ENCODE results near the gene FXYD6. TPM values are rescaled to one million over a fixed set of nuclear protein-coding genes. Genes with fewer than 3 reads are reported as not detected.

The FXYD6 gene
- total and polyA plus RNA-seq, 4 experiments from 2014 or later = 0.15 TPM; not detected in 3

DNA sequence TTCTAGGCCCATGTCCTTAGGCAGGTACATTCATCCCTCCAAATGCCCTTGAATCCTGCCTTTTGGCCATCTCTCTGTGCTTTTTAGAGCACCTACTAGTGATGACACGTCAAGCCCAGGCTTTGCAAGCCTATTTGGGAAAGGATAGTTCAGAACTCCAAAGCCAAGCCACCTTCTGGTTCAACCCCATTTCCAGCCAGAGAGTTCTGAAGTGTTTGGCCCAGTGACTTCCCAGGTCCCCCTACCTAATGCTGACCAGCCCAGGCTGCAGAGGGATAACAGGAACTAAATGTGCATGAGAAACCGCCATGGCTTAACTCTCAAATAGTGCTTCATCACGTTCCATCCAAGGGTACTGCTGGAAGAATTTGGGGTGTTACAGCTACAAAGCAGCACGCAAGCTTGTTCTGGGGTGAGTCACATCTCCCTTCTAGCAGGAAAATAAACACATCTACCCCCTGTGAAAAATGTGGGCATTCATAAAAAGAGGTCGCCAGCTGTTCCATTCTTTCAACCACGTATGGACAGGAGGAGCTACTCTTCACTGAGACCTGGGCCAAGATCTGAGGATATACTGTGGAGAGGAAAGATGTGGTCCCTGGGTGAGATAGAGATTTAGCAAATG, 2.0 kb upstream of the FXYD6 start:
- H3K36me3 Mint-ChIP-seq = no peaks in the 10 kb centered on the region
- CTCF ChIA-PET (ENCODE audit: partially characterized antibody) = interaction anchor here (1.1 to 1.5 kb wide), 2 partner anchors 69 to 175 kb away, joined by 3 read pairs; no protein-coding TSS in a partner anchor
- H3K4me1 Mint-ChIP-seq = peaks cover 13 to 35% (median 24%) of the 10 kb centered on the region in 4 donors
- no peaks in the 10 kb centered on the region for H3K36me3 ChIP-seq (ENCODE audit: insufficient read depth, low read length)
- H3K27ac ChIP-seq (ENCODE audit: low read depth, low read length) = no peak overlapping the region
- no peak for DNase-seq
- peaks cover 45 to 55% of the 10 kb centered on the region in 2 donors for H3K27me3 Mint-ChIP-seq
- no peaks in the 10 kb centered on the region for H3K9me3 Mint-ChIP-seq
- H3K27ac Mint-ChIP-seq = peak overlapping the region in 1 of 7 donors; percentile 37
- no peak overlapping the region for H3K4me3 ChIP-seq (ENCODE audit: low read length in 2 of 2)
- H3K4me1 ChIP-seq (ENCODE audit: insufficient read depth, low read length) = peaks cover 28% of the 10 kb centered on the region
- POLR2A ChIA-PET (ENCODE audit: partially characterized antibody) = no interaction called here
- H3K4me3 Mint-ChIP-seq = no peak overlapping the region
- intact Hi-C loops (cut with micrococcal nuclease) = no loop called here
- no peaks in the 10 kb centered on the region for H3K9me3 ChIP-seq (ENCODE audit: control insufficient read depth in 1 of 2, low read length in 2 of 2)
- H3K27me3 ChIP-seq (ENCODE audit: insufficient read depth, low read length) = peaks cover 19% of the 10 kb centered on the region

DNA sequence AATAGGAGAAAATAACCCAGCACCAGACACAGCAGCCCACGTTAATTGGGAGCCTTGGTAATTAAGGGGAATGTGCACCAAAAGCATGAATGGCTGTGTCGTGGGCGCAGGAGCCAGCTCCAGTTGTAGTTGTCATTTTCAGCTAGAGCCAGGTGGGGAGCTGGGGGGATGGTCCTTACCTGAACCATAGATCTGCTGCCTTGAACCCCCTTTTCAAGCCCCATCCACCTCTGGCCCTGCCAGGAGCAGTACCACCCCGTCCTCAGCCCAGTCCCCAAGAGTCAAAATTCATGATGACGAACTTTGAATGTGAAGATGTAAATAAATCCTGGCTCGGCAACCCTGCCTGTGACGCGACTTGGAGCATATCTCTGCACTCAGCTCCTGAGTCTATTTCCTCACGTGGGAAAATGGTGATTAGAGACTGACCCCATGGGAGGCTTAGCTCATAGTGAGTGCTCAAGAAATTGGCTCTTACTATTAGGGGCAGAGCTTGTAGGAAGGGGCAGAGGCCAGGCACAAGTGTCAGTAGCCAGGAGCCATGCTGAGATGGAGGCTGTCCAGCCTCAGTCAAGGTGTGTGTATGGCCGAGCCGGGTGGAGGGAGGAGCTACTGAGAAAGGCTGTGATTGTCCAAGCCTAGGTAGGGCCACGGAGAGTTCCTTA, 794 bp upstream of the FXYD6 start:
- Histone ChIP-seq H3K27ac (ENCODE audit: low read depth, low read length) (no peak overlapping the region), H3K9me3 (ENCODE audit: control insufficient read depth in 1 of 2, low read length in 2 of 2) (no peaks in the 10 kb centered on the region), H3K36me3 (ENCODE audit: insufficient read depth, low read length) (no peaks in the 10 kb centered on the region), H3K27me3 (ENCODE audit: insufficient read depth, low read length) (peaks cover 25% of the 10 kb centered on the region), H3K4me3 (ENCODE audit: low read length in 2 of 2) (no peak overlapping the region), H3K4me1 (ENCODE audit: insufficient read depth, low read length) (peaks cover 37% of the 10 kb centered on the region)
- ChIA-PET POLR2A (ENCODE audit: partially characterized antibody) (interaction anchor here (0.8 kb wide), 1 partner anchor 125 kb away, joined by 3 read pairs; no protein-coding TSS in a partner anchor), CTCF (ENCODE audit: partially characterized antibody) (interaction anchor here (0.6 to 1.5 kb wide), 5 partner anchors 24 to 1447 kb away, joined by 3 read pairs; no protein-coding TSS in a partner anchor)
- no peaks in the 10 kb centered on the region for H3K9me3 Mint-ChIP-seq
- no peak overlapping the region for H3K27ac Mint-ChIP-seq
- peaks cover 48 to 59% of the 10 kb centered on the region in 2 donors for H3K27me3 Mint-ChIP-seq
- no peaks in the 10 kb centered on the region for H3K36me3 Mint-ChIP-seq
- DNase-seq = no peak
- intact Hi-C loops (cut with micrococcal nuclease) = no loop called here
- peak overlapping the region; percentile 71 to 82 (median 76) for H3K4me3 Mint-ChIP-seq
- peaks cover 16 to 45% (median 29%) of the 10 kb centered on the region in 4 donors for H3K4me1 Mint-ChIP-seq

DNA sequence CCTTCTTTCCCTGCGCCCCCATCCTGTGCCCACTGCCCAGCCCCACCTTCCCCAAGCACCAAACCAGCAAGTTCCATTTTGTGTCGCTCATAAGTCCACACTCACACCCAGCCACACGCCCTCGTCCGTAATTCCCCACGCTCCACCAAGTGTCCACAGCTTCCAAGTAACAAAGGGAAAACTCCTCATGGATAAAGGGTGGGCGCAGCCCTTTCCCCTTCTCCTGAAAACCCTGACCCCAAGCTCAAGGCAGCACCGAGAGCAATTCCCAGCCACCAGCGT, 458 bp downstream of the FXYD6 start:
- ChIA-PET POLR2A (ENCODE audit: partially characterized antibody) (interaction anchor here (0.6 to 0.7 kb wide), 2 partner anchors 169 to 362 kb away, joined by 3 read pairs; no protein-coding TSS in a partner anchor), CTCF (ENCODE audit: partially characterized antibody) (interaction anchor here (1.0 to 1.4 kb wide), 2 partner anchors 23 to 33 kb away, joined by 3 read pairs; no protein-coding TSS in a partner anchor)
- Histone ChIP-seq H3K4me3 (ENCODE audit: low read length in 2 of 2) (peak overlapping the region in 1 of 2 donors; percentile 53), H3K36me3 (ENCODE audit: insufficient read depth, low read length) (no peaks in the 10 kb centered on the region), H3K9me3 (ENCODE audit: control insufficient read depth in 1 of 2, low read length in 2 of 2) (no peaks in the 10 kb centered on the region), H3K27me3 (ENCODE audit: insufficient read depth, low read length) (peaks cover 25% of the 10 kb centered on the region), H3K4me1 (ENCODE audit: insufficient read depth, low read length) (peaks cover 37% of the 10 kb centered on the region), H3K27ac (ENCODE audit: low read depth, low read length) (no peak overlapping the region)
- H3K9me3 Mint-ChIP-seq = no peaks in the 10 kb centered on the region
- H3K27ac Mint-ChIP-seq = peak overlapping the region in 2 of 7 donors; percentile 39 to 52
- peaks cover 16 to 51% (median 29%) of the 10 kb centered on the region in 4 donors for H3K4me1 Mint-ChIP-seq
- DNase-seq = no peak
- peak overlapping the region; percentile 50 to 94 (median 88) for H3K4me3 Mint-ChIP-seq
- intact Hi-C loops (cut with micrococcal nuclease) = no loop called here
- H3K27me3 Mint-ChIP-seq = peaks cover 46 to 57% of the 10 kb centered on the region in 2 donors
- no peaks in the 10 kb centered on the region for H3K36me3 Mint-ChIP-seq

DNA sequence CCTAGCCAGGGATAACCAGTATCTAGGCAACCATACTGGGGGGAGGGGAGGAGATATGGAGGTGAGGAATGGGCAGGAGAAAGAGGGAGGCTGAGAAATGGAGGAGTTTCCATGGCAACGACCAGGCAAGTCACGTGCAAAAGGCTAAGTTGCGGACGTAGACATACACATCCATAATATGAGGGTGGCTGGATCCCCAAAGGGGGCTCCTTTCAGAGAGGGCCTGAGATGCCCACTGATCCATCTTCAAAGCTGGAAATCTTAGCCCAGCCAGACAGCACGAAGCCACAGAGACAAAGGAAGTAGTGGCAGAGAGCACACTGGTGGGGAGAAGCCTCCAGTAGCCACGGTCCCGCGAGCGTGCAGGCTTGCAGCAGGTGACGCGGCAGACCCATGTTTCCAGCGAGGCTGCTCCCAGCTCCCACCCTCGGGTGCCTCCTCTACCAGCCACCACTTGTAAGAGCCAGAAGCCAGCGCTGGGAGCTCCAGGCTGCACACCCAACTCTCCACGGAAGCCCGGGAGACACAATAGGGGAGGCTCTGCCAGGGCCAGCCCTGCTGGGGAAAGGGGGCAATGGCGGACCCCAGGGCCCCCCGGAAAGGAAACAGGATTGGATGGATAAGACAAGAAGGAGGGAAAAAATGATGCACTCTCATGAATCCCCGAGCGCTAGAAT, 938 bp downstream of the FXYD6 start:
- ChIA-PET POLR2A (ENCODE audit: partially characterized antibody) (interaction anchor here (0.6 to 0.7 kb wide), 2 partner anchors 169 to 362 kb away, joined by 3 read pairs; no protein-coding TSS in a partner anchor), CTCF (ENCODE audit: partially characterized antibody) (interaction anchor here (1.0 to 1.4 kb wide), 2 partner anchors 22 to 32 kb away, joined by 3 read pairs; no protein-coding TSS in a partner anchor)
- H3K4me1 Mint-ChIP-seq = peaks cover 16 to 51% (median 29%) of the 10 kb centered on the region in 4 donors
- H3K36me3 ChIP-seq (ENCODE audit: insufficient read depth, low read length) = no peaks in the 10 kb centered on the region
- H3K9me3 ChIP-seq (ENCODE audit: control insufficient read depth in 1 of 2, low read length in 2 of 2) = no peaks in the 10 kb centered on the region
- no peaks in the 10 kb centered on the region for H3K36me3 Mint-ChIP-seq
- peak; percentile 27 to 47 (median 29) for DNase-seq
- H3K4me1 ChIP-seq (ENCODE audit: insufficient read depth, low read length) = peaks cover 37% of the 10 kb centered on the region
- intact Hi-C loops (cut with micrococcal nuclease) = no loop called here
- peak overlapping the region in 1 of 7 donors; percentile 52 for H3K27ac Mint-ChIP-seq
- no peak overlapping the region for H3K27ac ChIP-seq (ENCODE audit: low read depth, low read length)
- H3K9me3 Mint-ChIP-seq = no peaks in the 10 kb centered on the region
- peak overlapping the region in 1 of 2 donors; percentile 53 for H3K4me3 ChIP-seq (ENCODE audit: low read length in 2 of 2)
- H3K4me3 Mint-ChIP-seq = peak overlapping the region; percentile 50 to 94 (median 88)
- peaks cover 25% of the 10 kb centered on the region for H3K27me3 ChIP-seq (ENCODE audit: insufficient read depth, low read length)
- H3K27me3 Mint-ChIP-seq = peaks cover 43 to 53% of the 10 kb centered on the region in 2 donors

DNA sequence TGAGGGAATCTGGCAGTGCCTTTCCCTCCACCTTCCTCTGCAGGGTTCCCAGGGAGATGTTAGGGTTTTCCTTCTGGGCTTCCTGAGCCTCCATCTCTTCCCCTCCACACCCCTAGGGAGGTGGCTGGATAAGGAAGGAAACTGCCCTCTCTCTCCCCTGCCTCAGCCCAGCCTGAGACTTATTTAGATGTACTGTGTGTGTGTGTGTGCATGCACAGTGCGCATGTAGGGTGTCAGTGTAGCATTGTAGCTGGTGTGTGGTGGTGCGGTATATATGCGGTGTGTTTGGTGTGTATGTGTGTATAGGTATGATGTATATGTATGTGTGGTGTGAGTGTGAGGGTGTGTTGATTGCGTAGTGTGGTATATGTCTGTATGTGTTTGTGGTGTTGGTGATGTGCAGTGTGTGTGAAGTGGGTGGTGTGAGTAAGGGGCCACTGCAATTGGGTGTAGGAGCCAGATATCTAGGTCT, 1.5 kb downstream of the FXYD6 start:
- POLR2A ChIA-PET (ENCODE audit: partially characterized antibody) = no interaction called here

DNA sequence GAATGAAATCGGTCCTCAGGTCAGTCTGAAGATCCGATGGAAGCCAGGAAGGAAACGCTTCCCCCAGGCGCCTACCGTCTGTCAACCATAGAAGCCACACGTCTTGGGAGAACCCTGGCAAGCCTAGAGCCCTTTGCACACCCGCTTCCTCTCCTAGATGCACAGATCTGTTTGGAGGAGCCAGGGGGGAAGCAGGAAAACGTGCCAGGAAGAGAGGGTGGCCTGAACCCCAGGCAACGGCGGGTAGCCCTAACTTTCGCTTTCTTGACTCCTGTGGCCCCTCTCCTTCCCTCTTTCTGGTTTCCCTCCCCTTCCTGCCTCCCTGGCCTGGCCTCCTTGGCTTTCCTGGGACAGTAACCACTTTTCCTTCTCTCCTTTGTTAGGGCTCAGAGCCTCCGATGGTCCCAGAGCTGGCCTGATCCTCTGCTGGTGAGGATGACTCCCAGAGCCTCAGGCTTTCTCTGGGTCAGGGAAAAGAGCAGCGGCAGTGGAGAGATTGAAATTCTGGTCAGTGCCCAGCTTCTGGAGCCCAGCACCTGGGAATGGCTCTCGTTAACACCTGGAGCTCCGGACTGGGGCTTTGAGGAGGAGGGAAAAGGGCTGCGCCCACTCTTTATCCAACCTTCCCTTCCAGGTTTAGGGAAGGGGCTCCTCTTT, 2.1 kb downstream of the FXYD6 start:
- H3K27me3 ChIP-seq (ENCODE audit: insufficient read depth, low read length) = peaks cover 25% of the 10 kb centered on the region
- DNase-seq = no peak
- Mint-ChIP-seq H3K36me3 (no peaks in the 10 kb centered on the region), H3K27ac (no peak overlapping the region), H3K27me3 (peaks cover 43 to 45% of the 10 kb centered on the region in 2 donors), H3K4me1 (peaks cover 16 to 51% (median 29%) of the 10 kb centered on the region in 4 donors), H3K9me3 (no peaks in the 10 kb centered on the region), H3K4me3 (peak overlapping the region in 7 of 8 donors; percentile 3 to 75 (median 37))
- no peaks in the 10 kb centered on the region for H3K36me3 ChIP-seq (ENCODE audit: insufficient read depth, low read length)
- H3K27ac ChIP-seq (ENCODE audit: low read depth, low read length) = no peak overlapping the region
- intact Hi-C loops (cut with micrococcal nuclease) = no loop called here
- H3K9me3 ChIP-seq (ENCODE audit: control insufficient read depth in 1 of 2, low read length in 2 of 2) = no peaks in the 10 kb centered on the region
- no peak overlapping the region for H3K4me3 ChIP-seq (ENCODE audit: low read length in 2 of 2)
- peaks cover 37% of the 10 kb centered on the region for H3K4me1 ChIP-seq (ENCODE audit: insufficient read depth, low read length)
- CTCF ChIA-PET (ENCODE audit: partially characterized antibody) = no interaction called here
- POLR2A ChIA-PET (ENCODE audit: partially characterized antibody) = no interaction called here

More for the DNA sequence above, 1.5 kb downstream of the FXYD6 start:
- Mint-ChIP-seq H3K36me3 (no peaks in the 10 kb centered on the region), H3K4me3 (peak overlapping the region; percentile 33 to 94 (median 88)), H3K9me3 (no peaks in the 10 kb centered on the region), H3K27me3 (peaks cover 43 to 47% of the 10 kb centered on the region in 2 donors), H3K27ac (no peak overlapping the region), H3K4me1 (peaks cover 16 to 51% (median 29%) of the 10 kb centered on the region in 4 donors)
- CTCF ChIA-PET (ENCODE audit: partially characterized antibody) = interaction anchor here (1.0 kb wide), 1 partner anchor 32 kb away, joined by 3 read pairs; no protein-coding TSS in a partner anchor
- no peak overlapping the region for H3K4me3 ChIP-seq (ENCODE audit: low read length in 2 of 2)
- no peak for DNase-seq
- H3K36me3 ChIP-seq (ENCODE audit: insufficient read depth, low read length) = no peaks in the 10 kb centered on the region
- intact Hi-C loops (cut with micrococcal nuclease) = no loop called here
- H3K27ac ChIP-seq (ENCODE audit: low read depth, low read length) = no peak overlapping the region
- H3K4me1 ChIP-seq (ENCODE audit: insufficient read depth, low read length) = peaks cover 37% of the 10 kb centered on the region
- H3K9me3 ChIP-seq (ENCODE audit: control insufficient read depth in 1 of 2, low read length in 2 of 2) = no peaks in the 10 kb centered on the region
- H3K27me3 ChIP-seq (ENCODE audit: insufficient read depth, low read length) = peaks cover 25% of the 10 kb centered on the region
